ENCODE measurements around the gene MCRIP2. TPM values are rescaled to one million over a fixed set of nuclear protein-coding genes. Genes with fewer than 3 reads are reported as not detected.

Gene MCRIP2
- total and polyA plus RNA-seq, 4 donors: 16.3 to 97.3 (median 61.4) TPM

DNA sequence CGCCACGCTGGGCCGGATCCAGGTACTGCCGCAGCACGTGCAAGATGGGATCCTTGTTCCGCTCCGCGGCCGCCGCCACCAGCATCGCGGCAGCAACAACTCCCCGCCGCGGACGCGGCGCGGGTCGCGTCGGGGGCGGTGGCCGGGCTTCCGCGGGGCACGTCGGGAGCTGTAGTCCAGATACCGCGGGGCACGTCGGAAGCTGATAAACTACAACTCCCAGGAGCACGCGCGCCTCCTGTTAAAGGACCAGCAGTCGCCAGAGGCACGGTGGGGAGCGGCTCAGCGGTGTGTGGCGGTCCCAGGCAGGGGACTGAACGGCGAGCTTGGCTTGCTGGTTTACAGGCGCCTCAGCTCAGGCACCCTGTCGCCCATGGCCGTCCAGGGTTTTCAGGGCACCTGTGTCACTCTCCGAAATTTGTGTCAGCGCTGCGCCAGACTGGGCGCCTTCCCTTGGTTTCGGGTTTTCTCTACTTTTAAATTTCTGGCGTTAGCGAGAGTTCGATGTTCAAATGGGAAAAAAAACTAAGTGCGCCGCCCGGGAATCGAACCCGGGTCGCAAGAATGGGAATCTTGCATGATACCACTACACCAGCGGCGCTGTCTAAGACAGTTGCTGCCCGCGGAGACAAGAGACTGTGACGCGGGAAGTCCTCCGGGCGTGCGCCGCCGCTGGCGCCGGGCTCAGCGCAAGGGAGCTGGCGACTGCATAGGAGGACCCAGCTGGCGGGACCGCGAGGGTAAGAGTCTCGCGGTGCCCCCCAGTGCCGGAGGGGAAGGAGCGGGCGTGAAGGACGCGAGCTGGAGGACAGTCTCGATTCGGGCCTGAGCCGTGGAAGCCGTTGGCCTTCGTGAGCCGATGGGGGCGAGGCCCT, 5.2 kb upstream of the MCRIP2 start, which contains the start of gene METTL26:
Gene METTL26, minus strand, starts transcription at position 100 of the 875 bp plus-strand sequence. Its CDS starts 15 bp downstream, at position 85.
- TF ChIP-seq JUND (IDR thresholded peaks at IDR 0.05) (no peak), HNF4A (conservative IDR thresholded peaks at IDR 0.05) (no peak), TAF1 (conservative IDR thresholded peaks at IDR 0.05) (no peak), GABPA (IDR thresholded peaks at IDR 0.05 in 1 of 2, conservative IDR thresholded peaks at IDR 0.05 in 1 of 2) (peak in 1 of 2 donors; percentile 69), YY1 (IDR thresholded peaks at IDR 0.05) (peak; percentile 56), SP1 (IDR thresholded peaks at IDR 0.05) (peak; percentile 6), FOXA2 (IDR thresholded peaks at IDR 0.05) (no peak), EGR1 (IDR thresholded peaks at IDR 0.05; ENCODE audit: low read depth in 2 of 2) (no peak), RAD21 (IDR thresholded peaks at IDR 0.05) (peak in 1 of 2 donors; percentile 11), NR2F2 (IDR thresholded peaks at IDR 0.05) (no peak), RXRA (IDR thresholded peaks at IDR 0.05) (no peak), HNF4G (IDR thresholded peaks at IDR 0.05) (no peak), FOXA1 (IDR thresholded peaks at IDR 0.05) (no peak)
- TF ChIP-seq, protein P1, sequence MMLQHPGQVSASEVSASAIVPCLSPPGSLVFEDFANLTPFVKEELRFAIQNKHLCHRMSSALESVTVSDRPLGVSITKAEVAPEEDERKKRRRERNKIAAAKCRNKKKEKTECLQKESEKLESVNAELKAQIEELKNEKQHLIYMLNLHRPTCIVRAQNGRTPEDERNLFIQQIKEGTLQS (IDR thresholded peaks at IDR 0.05): peak; percentile 100
- TF ChIP-seq, protein P2, sequence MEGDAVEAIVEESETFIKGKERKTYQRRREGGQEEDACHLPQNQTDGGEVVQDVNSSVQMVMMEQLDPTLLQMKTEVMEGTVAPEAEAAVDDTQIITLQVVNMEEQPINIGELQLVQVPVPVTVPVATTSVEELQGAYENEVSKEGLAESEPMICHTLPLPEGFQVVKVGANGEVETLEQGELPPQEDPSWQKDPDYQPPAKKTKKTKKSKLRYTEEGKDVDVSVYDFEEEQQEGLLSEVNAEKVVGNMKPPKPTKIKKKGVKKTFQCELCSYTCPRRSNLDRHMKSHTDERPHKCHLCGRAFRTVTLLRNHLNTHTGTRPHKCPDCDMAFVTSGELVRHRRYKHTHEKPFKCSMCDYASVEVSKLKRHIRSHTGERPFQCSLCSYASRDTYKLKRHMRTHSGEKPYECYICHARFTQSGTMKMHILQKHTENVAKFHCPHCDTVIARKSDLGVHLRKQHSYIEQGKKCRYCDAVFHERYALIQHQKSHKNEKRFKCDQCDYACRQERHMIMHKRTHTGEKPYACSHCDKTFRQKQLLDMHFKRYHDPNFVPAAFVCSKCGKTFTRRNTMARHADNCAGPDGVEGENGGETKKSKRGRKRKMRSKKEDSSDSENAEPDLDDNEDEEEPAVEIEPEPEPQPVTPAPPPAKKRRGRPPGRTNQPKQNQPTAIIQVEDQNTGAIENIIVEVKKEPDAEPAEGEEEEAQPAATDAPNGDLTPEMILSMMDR (IDR thresholded peaks at IDR 0.05; ENCODE audit: low read depth, low read length, missing input control): no peak
- TF ChIP-seq, protein P3, sequence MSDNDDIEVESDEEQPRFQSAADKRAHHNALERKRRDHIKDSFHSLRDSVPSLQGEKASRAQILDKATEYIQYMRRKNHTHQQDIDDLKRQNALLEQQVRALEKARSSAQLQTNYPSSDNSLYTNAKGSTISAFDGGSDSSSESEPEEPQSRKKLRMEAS (IDR thresholded peaks at IDR 0.05): peak; percentile 88
- TF ChIP-seq, protein P4, sequence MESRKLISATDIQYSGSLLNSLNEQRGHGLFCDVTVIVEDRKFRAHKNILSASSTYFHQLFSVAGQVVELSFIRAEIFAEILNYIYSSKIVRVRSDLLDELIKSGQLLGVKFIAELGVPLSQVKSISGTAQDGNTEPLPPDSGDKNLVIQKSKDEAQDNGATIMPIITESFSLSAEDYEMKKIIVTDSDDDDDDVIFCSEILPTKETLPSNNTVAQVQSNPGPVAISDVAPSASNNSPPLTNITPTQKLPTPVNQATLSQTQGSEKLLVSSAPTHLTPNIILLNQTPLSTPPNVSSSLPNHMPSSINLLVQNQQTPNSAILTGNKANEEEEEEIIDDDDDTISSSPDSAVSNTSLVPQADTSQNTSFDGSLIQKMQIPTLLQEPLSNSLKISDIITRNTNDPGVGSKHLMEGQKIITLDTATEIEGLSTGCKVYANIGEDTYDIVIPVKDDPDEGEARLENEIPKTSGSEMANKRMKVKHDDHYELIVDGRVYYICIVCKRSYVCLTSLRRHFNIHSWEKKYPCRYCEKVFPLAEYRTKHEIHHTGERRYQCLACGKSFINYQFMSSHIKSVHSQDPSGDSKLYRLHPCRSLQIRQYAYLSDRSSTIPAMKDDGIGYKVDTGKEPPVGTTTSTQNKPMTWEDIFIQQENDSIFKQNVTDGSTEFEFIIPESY (IDR thresholded peaks at IDR 0.05): no peak
- TF ChIP-seq, protein P5, sequence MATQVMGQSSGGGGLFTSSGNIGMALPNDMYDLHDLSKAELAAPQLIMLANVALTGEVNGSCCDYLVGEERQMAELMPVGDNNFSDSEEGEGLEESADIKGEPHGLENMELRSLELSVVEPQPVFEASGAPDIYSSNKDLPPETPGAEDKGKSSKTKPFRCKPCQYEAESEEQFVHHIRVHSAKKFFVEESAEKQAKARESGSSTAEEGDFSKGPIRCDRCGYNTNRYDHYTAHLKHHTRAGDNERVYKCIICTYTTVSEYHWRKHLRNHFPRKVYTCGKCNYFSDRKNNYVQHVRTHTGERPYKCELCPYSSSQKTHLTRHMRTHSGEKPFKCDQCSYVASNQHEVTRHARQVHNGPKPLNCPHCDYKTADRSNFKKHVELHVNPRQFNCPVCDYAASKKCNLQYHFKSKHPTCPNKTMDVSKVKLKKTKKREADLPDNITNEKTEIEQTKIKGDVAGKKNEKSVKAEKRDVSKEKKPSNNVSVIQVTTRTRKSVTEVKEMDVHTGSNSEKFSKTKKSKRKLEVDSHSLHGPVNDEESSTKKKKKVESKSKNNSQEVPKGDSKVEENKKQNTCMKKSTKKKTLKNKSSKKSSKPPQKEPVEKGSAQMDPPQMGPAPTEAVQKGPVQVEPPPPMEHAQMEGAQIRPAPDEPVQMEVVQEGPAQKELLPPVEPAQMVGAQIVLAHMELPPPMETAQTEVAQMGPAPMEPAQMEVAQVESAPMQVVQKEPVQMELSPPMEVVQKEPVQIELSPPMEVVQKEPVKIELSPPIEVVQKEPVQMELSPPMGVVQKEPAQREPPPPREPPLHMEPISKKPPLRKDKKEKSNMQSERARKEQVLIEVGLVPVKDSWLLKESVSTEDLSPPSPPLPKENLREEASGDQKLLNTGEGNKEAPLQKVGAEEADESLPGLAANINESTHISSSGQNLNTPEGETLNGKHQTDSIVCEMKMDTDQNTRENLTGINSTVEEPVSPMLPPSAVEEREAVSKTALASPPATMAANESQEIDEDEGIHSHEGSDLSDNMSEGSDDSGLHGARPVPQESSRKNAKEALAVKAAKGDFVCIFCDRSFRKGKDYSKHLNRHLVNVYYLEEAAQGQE (IDR thresholded peaks at IDR 0.05): no peak
- WGBS: under 1% methylated on average over 91 of the region's 91 CpGs
- H3K4me1 ChIP-seq (ENCODE audit: control insufficient read depth in 4 of 4, insufficient read depth in 4 of 4, low read length in 3 of 4): peaks cover 8 to 38% (median 19%) of the 10 kb centered on the region in 4 donors
- H3K9ac ChIP-seq (ENCODE audit: low read depth in 1 of 2, low read length in 2 of 2): peak within 1 kb of the TSS; percentile 63 to 89
- H3K4me3 ChIP-seq (ENCODE audit: low read depth in 1 of 3, low read length in 3 of 3): peak within 1 kb of the TSS; percentile 60 to 88 (median 80)
- H3K36me3 ChIP-seq (ENCODE audit: control insufficient read depth in 4 of 4, insufficient read depth in 3 of 4, low read depth in 1 of 4, low read length in 3 of 4): peaks cover 0 to 7% (median 0%) of the 10 kb centered on the region in 4 donors
- peak; percentile 94 for DNase-seq (ENCODE audit: low spot score)
- no peaks in the 10 kb centered on the region for H3K27me3 ChIP-seq (ENCODE audit: control insufficient read depth in 4 of 4, insufficient read depth in 4 of 4, low read length in 3 of 4)
- H3K9me3 ChIP-seq (ENCODE audit: control insufficient read depth in 4 of 4, low read length in 3 of 4): no peaks in the 10 kb centered on the region
- peak within 1 kb of the TSS; percentile 84 to 99 for H3K27ac ChIP-seq (ENCODE audit: low read depth in 1 of 2, low read length in 2 of 2)
